IPS-NIHi7 (cell line): ENCODE results near the gene SORD.
"Not testable (repeated sequence)": the region's sequence is repeated elsewhere in the genome, so short reads cannot be mapped to it uniquely, and the experiment has no call there.

Experiments used
- DNase-seq: peaks from one replicate; pipeline ENCODE4 v3.0.0; 2012; ENCODE audit warnings: mixed read lengths; ENCODE audit errors: extremely low spot score

The SORD gene

DNA sequence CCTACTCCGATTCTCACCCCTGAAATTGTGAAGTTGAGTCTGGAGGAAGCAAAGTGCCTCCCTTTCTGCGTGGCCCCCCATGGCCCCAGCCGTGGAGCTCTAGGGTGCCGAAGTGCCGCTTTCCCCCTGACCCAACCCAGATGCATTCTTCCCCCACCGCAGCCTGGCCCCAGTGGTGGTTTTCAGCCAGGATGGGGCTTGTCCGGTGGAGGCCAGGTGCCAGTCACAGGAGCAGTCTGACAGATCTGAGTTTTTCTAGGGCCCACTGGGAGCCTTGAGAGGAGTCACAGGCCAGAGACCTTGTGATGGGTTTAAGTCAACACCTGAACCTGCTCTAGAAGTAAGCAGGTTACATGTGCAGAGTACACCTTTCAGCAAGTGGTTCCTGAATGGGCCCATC is 39.3 kb downstream of the SORD start:
- not testable (repeated sequence) for DNase-seq

DNA sequence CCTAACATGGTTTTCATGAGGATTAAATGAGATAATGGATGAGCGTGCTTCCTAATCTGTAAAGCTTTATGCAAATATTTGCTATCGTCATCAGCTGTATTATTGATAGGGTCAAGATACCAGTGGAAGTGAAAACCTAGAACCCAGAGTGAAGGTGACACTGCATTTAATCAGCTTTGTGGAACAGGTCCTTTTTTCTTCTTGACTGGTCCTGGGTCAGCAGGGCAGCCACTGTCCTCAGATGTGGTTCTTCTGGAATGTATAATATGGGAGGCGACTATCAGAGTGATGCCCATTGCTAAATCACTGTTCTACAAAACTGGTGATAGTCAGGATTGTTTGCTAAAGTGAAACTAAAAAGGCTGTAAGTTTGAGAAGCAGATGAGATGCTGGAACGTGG is 41.4 kb downstream of the SORD start:
- DNase-seq, result no peak

DNA sequence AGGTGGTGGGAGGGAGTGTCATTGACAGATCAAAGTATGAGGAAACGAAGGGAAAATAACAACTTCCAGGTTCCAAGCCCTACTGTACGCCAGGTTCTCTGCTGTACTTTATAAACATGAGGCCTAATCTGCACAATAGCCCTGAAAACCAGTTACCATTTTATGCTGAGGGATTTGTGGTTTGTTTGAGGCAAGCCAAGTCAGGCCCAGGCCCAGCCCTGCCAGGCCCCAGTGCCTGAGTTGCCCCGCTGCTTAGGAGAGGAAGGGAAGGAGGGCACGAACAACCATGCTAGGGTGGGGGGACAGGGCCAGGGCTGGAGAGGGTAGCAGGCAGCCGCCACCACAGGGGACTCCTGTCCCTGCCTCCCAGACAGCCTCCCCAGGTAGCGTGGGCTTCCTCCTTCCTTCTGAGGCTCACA is 47.0 kb downstream of the SORD start:
- not testable (repeated sequence) for DNase-seq

DNA sequence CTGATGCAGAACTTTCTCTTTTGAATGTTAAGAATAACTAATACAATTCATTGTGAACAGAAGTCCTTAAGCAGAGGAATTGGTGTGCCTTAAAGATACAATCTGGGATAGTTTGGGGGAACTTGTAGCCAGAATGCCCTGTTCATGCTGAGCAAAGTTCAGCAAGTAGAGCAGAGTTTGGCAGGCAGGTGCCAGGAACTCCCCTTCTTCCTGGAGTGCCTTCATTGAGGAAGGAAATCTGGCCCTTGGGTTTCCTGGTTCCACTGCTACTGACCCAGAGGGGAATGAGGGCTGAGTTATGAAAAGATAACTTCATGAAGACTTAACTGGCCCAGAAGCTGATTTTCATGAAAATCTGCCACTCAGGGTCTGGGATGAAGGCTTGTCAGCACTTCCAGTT is 50.6 kb downstream of the SORD start:
- not testable (repeated sequence) for DNase-seq

DNA sequence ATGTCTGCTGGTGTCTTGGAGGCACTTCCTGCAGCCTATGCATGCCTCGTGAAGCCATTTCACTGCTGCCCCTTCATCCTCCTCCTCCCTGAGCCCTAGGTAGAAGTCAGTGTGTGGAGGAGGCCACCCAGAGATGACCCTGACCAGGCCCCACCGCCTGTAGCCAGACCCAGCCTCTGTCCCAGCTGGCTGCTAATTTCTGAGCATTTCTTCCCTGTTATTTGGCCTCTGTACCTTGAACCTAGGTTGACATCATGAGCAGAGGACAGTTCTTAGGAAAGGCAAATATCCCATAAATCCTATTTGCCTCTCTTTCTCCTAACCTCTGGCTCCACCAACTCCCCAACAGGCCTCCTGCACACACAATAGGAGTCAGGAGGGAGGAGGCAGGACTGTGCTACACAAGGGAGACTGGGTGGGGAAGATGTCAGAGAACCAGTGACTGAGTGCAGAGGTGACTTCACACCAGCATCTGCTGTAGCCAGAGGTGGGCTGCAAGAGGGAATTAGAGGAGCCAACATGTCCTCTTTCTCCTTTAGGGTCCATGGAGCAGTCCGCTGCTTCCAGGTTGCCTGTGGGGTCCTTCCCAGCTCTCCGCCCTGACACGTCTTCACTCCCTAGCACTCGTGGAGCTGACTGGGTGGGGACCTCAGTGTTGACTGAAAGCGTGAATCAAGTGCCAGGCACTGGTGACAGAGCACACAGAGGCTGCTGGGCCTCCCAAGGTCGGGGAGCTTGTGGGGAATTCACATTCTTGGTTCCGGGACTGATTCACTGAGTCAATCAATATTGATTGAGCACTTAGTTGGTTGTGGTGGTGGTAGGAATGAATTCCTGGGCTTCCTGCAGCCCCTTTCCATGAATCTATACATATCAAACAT is 52.7 kb downstream of the SORD start:
- not testable (repeated sequence) for DNase-seq

DNA sequence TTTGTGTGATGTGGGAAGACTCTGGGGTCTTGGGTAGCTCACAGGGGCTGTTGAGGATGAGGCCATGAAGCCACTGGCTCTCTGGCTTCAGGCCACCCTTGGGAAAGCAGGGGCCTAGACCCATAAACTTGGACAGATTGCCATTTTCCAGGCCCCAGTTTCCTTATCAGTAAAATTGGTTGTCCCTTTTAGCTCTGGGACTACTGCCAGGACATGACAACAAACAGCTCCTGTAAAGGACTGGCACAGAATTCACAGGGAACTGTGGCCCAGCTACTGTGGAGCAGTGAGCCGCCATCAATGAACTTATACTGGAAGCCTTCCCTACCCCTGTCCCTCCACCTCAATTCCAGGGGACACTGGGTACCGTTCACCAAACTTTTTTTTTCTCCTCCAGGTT is 54.4 kb downstream of the SORD start:
- DNase-seq, result not testable (repeated sequence)

DNA sequence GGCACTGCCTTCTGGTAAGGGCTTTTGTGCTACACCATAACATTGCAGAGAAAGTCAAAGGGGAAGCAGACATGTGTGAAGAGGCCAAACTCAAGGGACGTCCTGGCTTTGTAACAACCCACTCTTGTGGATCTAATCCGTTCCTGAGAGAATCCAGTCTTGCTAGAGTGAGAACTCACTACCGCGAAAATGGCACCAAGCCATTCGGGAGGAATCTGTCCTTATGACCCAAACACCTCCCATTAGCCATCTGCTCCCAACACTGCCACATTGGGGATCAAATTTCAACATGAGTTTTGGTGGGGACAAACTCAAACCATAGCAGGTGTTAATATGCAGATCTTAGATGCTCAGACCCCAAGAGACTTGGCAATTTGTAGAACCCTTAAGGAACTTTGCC is 56.2 kb downstream of the SORD start:
- DNase-seq, result not testable (repeated sequence)

DNA sequence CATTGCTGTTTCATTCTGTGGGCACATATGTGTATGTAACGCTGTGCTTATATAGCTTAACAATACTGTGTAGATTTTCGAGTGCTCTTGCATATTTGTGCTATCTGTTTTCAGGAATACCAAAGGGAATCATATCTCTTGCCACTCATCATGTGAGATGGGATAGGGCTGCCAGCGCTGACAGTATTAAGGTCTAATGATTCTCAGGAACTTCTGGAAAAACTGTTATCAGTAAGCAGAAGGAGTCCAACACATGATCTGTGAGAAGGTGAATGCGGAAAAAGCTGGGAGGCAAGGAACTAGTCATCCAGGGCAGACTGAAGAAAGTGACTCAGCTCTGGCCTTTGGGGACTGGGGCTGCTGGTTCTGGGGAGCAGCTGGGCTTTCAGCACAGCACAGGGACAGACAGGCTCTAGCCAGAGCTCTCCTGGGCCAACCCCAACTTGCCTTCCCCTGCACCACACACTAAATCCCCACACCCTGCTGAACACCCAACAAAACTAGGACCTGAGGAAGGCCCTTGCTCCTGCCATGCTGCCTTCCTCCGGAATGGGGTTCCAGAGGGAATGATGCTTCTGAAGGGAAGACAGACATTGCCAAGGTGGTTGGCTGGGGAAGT is 56.7 kb downstream of the SORD start:
- not testable (repeated sequence) for DNase-seq

DNA sequence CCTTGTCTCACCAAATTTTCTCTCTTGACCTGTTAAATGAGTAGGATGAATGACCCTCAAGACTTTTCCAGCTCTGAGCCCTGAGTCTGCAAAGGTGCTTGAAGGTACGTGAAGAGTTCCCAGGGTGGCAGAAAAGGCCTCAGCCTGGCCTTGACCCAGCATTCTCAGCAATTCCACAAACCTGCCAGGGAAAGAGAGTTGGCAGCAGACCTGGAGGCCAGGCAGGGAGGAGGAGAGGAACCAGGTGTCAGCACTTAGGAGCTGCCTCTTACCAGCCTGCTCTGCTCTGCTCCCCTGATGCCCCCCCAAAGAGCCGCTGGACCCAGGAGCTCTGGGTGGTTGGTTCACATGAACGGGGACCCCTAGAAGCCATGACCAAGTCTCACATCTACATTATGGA is 57.6 kb downstream of the SORD start:
- not testable (repeated sequence) for DNase-seq

DNA sequence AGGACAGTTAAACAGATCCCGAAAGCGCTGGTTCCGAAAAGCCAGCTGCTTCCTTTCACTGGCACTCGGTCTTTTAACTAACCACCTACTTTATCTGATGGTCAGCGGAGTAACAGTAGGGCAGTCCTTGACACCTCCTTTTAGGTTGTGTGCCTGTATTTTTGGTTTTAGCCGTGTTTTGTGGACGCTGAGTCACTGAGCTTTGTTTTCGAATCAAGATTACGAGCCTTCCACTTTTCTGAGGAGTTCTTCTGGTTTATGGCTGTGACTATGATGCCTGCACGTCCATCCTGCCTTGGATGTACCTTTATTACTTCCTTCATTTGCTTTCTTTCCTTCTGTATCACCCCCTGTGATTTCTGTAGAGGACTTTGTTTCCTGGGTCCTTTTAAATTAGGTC is 59.4 kb downstream of the SORD start:
- DNase-seq, result not testable (repeated sequence)

DNA sequence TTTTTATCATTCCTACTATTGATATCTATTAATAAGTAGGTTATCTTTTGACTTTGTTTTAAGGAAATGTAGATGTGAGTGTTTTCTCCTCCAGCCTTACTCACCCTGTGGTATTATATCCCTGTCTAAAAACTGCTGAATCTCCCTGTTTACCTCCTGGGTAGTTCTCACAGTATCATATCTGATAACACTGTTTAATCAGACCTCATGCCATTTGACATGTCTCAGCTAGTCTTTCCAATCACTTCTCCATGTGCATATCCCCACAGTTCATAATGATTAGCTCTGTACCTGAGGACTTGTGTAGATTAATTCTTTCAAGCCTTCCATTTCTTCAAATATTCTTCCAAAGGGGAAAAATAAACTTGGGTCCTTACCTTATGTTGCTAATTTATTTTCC is 60.2 kb downstream of the SORD start:
- no peak for DNase-seq

DNA sequence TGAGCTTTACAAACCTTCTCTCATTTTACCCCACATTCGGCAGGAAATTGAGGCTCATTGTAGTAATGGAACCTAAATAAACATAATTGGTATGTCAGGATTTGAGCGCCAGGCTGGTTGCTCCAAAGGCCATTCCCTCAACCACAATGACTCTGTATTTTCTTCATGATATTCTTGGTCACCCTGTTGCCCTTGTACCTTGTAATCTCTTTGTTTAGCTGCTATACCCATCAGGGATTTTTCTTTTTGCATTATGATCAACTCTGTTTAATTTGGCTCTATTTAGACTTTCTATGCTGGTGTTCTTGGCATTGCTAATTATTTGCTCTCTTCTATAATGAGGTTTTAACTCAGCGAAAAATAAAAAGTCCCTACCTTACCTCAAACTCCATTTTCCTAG is 61.2 kb downstream of the SORD start:
- no peak for DNase-seq

DNA sequence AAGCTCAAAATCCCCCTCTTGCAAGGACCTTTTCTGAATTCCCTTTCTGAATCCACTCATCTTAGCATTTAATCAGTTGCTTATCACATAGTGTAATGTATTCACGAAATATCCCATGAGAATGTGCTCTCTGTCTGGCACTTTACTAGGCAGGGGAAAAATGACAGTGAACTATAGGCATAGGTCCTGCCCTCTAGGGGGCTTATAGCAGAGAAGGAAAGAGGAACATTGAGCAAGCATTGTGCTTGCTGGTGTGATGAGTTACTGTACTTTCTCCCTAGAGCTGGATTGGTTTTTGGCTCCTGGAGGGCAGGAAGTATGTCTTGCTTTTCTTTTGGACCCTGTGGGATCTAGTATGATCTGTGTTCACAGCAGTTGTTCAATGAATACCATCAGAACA is 64.5 kb downstream of the SORD start:
- no peak for DNase-seq

DNA sequence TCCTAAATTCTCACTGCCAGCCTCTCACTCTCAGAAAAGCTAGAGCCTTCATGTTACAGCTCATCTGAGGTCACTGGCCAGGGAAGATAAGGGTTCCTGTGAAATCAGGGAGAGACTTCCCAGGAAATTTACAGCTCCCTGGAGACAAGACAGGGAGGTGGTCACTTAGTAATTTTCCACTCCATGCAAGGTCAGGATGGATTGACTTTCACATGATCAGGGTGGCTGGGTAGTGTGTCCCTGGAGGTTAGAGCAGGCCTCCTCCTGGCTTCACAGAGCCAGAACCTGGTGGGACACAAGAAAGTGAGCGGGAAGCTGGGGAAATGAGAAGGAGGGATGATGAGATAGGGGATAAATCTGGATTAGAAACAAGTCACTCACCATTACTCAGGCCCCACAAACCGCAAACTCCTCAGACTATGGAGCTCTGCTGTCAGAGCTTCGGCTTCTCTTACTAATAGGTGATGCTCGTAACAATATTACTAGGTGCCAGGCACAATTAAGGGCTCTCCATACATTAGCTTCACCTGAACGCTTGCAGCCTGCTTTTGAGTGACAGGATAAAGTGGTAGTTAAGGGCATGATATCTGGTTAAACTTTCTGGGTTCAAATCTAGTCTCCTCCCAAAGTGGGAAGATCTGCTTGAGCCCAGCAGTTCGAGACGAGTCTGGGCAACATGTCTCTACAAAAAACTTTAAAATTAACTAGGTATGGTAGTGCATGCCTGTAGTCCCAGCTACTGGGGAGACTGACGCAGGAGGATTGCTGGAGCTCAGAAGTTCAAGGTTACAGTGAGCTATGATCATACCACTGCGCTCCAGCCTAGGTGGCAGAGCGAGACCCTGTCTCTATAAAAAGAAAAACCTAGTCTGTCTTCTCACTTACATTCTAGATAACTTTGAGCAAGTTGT is 66.1 kb downstream of the SORD start:
- DNase-seq, result no peak

DNA sequence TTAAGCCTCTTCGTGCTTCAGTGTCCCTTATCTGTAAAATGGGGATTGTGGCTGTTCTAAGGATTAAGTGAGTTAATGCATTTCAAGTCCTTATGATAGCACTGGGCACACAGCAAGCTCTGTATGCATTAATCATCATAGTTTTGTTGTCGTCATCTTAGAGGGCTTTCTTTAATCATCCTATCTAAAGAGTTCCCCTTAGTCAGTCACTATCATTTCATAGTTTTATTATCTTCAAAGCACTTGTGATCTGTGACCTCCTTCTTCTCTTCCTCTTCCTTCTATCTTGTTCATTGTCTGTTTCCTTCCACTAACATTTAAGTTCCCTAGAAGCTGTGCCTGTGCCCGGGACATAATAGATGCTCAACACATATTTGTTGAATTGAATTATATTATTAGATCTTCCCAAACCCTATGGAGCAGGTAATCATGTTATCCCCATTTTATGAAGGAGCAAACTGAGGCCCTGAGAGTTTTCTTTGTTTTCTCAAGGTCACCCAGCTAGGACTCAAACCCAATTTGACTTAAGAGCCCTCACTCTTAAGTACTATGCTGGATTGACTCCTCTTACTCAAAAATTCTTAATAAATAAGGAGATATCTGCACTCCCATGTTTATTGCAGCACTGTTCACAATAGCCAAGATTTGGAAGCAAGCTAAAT is 66.8 kb downstream of the SORD start:
- no peak for DNase-seq

DNA sequence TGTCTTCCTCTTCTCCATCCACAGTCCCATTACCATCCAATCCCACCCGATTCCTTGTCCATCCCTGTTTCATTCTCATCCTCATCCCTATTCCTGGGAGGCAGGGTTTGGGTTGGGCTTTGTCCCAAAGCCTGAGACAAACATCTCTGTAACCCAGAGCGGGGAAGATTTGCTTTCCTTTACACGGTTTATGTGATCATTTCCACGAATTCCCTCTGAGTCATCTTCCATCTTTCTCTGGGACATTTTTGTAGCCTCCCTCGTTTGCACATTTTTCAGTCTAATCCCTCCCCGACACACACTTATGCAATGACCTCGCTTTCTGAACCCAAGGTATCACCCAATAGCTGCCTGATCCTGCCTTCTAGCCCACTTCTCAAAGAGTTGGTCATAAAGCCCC is 68.2 kb downstream of the SORD start:
- no peak for DNase-seq

DNA sequence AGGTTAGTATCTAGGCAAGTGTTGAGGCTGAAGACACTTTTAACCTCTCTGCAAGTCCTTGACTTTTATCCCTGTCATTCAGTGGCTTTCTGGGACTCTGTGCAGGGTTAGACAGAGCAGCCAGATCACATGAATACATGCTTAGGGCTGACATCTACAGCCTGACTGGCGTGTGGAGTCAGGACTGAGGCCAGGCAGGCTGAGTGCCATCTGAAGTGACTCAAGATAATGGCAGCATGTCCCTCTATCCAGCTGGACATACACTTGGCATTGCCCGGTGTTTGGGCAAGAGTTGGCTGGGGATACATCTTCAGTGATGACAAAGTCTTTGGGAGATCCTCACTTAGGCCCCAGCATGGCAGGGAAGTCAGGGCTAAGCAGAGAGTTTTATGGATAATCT is 68.6 kb downstream of the SORD start:
- DNase-seq, result no peak

DNA sequence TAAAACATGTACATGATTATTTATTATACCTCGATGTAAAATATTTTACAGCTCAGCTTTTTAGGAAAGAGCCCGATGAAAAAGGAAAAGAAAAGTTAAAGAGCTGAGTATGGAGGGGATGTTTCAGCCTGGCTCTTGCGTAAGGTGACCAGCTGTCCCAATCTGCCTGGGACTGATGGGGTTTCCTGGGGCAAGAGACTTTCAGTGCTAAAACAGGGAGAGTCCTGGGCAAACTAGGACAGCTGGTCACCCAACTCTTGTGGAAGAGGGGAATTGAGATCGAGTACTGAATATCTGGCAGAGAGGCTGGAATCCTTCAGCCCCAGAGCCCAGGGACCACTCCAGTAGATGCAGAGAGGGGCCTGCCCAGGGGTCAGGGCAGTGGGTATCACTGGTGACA is 70.0 kb downstream of the SORD start:
- no peak for DNase-seq

DNA sequence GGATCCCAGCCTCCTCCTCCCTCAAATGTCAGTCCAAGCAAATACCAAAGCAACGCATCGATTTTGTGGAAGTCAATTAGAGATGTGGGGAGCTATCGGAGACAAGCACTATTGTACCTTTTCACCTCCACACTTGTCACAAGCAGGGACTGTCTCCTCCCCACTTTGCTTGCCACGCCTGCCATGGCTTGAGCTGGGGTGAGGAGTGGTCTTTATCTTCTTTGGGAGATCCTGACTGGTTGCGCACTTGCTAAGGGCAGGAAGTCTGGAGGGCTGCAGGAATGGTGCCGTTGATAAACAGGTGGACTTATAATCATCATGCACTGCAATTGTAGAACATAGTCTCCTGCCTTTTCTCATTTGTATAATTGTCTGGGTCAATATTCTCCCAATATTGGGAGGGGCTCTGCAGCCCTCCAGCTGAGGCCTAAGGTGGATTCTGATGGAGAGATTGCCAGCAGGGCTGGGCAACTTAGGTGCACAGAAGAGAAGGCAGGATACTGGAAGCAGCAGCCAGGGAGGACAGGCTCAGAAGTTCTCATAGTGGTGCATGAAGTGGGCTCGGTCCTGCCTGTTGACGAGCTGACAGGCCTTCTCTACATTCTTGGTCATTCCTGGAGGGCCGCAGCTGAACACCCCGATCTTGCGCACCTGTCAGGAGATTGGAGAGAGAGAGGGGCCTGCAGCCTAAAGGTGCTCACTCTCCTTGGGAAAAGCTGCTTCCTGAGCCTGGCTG is 70.8 kb downstream of the SORD start:
- DNase-seq, result no peak

DNA sequence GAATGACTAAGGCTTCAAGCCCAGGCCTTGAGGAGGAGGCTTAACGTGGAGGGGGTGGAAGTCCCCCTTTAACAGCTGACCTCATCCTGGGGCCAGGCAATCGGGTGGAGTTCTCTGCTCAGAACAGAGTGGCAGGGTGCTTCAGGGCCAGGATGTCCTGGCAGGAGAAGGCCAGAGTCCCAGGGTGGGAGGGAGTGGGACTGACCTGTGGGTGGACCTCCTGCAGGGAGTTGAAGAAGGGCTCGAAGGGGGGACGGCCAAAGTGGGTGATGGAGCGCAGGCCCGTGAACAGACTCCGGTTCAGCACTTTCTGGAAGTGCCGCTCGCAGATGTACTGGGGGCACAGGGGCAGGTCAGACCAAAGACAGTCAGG is 71.3 kb downstream of the SORD start:
- no peak for DNase-seq

DNA sequence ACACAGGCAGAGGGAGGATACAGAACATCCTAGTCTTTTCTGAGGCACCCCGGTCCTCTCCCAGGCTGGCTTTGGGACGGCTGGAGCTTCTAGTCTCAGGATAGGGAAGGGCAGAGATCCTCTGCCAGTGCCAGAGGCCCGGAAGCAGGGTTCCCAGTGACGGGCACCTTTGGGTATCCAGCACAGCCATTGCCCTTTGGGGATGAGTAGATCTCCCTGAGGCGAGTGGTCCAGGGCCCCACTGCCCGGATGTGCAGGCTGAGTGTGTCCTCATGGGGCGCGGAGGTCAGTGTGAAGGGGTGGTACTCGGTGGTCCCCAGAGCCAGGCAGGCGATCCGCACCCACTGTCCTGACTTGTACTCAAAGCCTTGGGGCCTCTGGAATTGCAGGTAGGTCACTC is 72.7 kb downstream of the SORD start:
- no peak for DNase-seq
